Measurements from ENCODE around the gene FYCO1. TPM values are rescaled to one million over a fixed set of nuclear protein-coding genes. Genes with fewer than 3 reads are reported as not detected.

FYCO1 gene
- polyA plus RNA-seq, 1 donor (not counting 4 experiments of a cell fraction or from before 2014, with no cell fraction given): 6.1 TPM

- Histone ChIP-seq H3K79me2 (ENCODE audit: control insufficient read depth, insufficient read depth, low read length) (peaks cover 2% of the 10 kb centered on the region), H2AFZ (ENCODE audit: control insufficient read depth, low read length) (no peak overlapping the region), H3K27me3 (ENCODE audit: control insufficient read depth, extremely low read depth, insufficient read depth, low read length) (no peaks in the 10 kb centered on the region), H3K9me1 (ENCODE audit: control insufficient read depth, extremely low read depth, insufficient read depth, low read length) (no peaks in the 10 kb centered on the region), H3K4me3 (ENCODE audit: control insufficient read depth in 2 of 3, extremely low read depth in 1 of 3, insufficient read depth in 2 of 3, low read depth in 1 of 3, low read length in 3 of 3) (no peak overlapping the region), H3K27ac (ENCODE audit: control insufficient read depth, insufficient read depth, low read length) (no peak overlapping the region), H3K4me2 (ENCODE audit: control insufficient read depth, extremely low read depth, insufficient read depth, low read depth, low read length) (no peak overlapping the region), H3K4me1 (ENCODE audit: control insufficient read depth, extremely low read depth, insufficient read depth, low read length) (peaks cover 31% of the 10 kb centered on the region), H4K20me1 (ENCODE audit: control insufficient read depth, extremely low read depth, insufficient read depth, low read length) (no peaks in the 10 kb centered on the region), H3K9ac (ENCODE audit: control insufficient read depth, extremely low read depth, insufficient read depth, low read length) (no peak overlapping the region), H3K36me3 (ENCODE audit: control insufficient read depth in 2 of 2, extremely low read depth in 1 of 2, insufficient read depth in 2 of 2, low read length in 2 of 2) (no peaks in the 10 kb centered on the region), H3K9me3 (ENCODE audit: control insufficient read depth, low read depth, low read length) (no peaks in the 10 kb centered on the region)
- no peak for DNase-seq (ENCODE audit: low read depth, low spot score)
- dilution Hi-C loops (cut with MboI; ENCODE audit: extremely low pct_ligation_motif_present, low sequenced_read_pairs): no loop called here
- no peak for FAIRE-seq
- TF ChIP-seq CTCF (optimal IDR thresholded peaks at IDR 0.05 in 1 of 3, IDR thresholded peaks at IDR 0.05 in 1 of 3, conservative IDR thresholded peaks at IDR 0.05 in 1 of 3; ENCODE audit: extremely low read depth in 1 of 3, insufficient read depth in 2 of 3, low read length in 3 of 3) (no peak), EZH2 (IDR thresholded peaks at IDR 0.05; ENCODE audit: low read length) (no peak)
Observed at GRCh38 chr3:45992821-45993221, 2.8 kb downstream of the FYCO1 start.

- no peak for TF ChIP-seq CTCF (optimal IDR thresholded peaks at IDR 0.05 in 1 of 3, IDR thresholded peaks at IDR 0.05 in 1 of 3, conservative IDR thresholded peaks at IDR 0.05 in 1 of 3; ENCODE audit: extremely low read depth in 1 of 3, insufficient read depth in 2 of 3, low read length in 3 of 3)
- TF ChIP-seq EZH2 (IDR thresholded peaks at IDR 0.05; ENCODE audit: low read length): no peak
- Histone ChIP-seq H3K4me2 (ENCODE audit: control insufficient read depth, extremely low read depth, insufficient read depth, low read depth, low read length) (no peak overlapping the region), H3K4me3 (ENCODE audit: control insufficient read depth in 2 of 3, extremely low read depth in 1 of 3, insufficient read depth in 2 of 3, low read depth in 1 of 3, low read length in 3 of 3) (no peak overlapping the region), H2AFZ (ENCODE audit: control insufficient read depth, low read length) (no peak overlapping the region), H4K20me1 (ENCODE audit: control insufficient read depth, extremely low read depth, insufficient read depth, low read length) (no peaks in the 10 kb centered on the region), H3K79me2 (ENCODE audit: control insufficient read depth, insufficient read depth, low read length) (peaks cover 2% of the 10 kb centered on the region), H3K36me3 (ENCODE audit: control insufficient read depth in 2 of 2, extremely low read depth in 1 of 2, insufficient read depth in 2 of 2, low read length in 2 of 2) (no peaks in the 10 kb centered on the region), H3K9me3 (ENCODE audit: control insufficient read depth, low read depth, low read length) (no peaks in the 10 kb centered on the region), H3K9ac (ENCODE audit: control insufficient read depth, extremely low read depth, insufficient read depth, low read length) (no peak overlapping the region), H3K9me1 (ENCODE audit: control insufficient read depth, extremely low read depth, insufficient read depth, low read length) (no peaks in the 10 kb centered on the region), H3K4me1 (ENCODE audit: control insufficient read depth, extremely low read depth, insufficient read depth, low read length) (peaks cover 32% of the 10 kb centered on the region), H3K27me3 (ENCODE audit: control insufficient read depth, extremely low read depth, insufficient read depth, low read length) (no peaks in the 10 kb centered on the region), H3K27ac (ENCODE audit: control insufficient read depth, insufficient read depth, low read length) (no peak overlapping the region)
- no peak for FAIRE-seq
- dilution Hi-C loops (cut with MboI; ENCODE audit: extremely low pct_ligation_motif_present, low sequenced_read_pairs): no loop called here
- DNase-seq (ENCODE audit: low read depth, low spot score): no peak
Observed at GRCh38 chr3:45992133-45992729, 3.4 kb downstream of the FYCO1 start.
